ENCODE data around the gene FNDC3B.

GRCh38 chr3:172303941-172304558, 264.7 kb downstream of the FNDC3B start:
- TF ChIP-seq, protein P1, sequence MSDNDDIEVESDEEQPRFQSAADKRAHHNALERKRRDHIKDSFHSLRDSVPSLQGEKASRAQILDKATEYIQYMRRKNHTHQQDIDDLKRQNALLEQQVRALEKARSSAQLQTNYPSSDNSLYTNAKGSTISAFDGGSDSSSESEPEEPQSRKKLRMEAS (IDR thresholded peaks at IDR 0.05; ENCODE audit: low read depth, low read length), result no peak
- TF ChIP-seq, protein P2, sequence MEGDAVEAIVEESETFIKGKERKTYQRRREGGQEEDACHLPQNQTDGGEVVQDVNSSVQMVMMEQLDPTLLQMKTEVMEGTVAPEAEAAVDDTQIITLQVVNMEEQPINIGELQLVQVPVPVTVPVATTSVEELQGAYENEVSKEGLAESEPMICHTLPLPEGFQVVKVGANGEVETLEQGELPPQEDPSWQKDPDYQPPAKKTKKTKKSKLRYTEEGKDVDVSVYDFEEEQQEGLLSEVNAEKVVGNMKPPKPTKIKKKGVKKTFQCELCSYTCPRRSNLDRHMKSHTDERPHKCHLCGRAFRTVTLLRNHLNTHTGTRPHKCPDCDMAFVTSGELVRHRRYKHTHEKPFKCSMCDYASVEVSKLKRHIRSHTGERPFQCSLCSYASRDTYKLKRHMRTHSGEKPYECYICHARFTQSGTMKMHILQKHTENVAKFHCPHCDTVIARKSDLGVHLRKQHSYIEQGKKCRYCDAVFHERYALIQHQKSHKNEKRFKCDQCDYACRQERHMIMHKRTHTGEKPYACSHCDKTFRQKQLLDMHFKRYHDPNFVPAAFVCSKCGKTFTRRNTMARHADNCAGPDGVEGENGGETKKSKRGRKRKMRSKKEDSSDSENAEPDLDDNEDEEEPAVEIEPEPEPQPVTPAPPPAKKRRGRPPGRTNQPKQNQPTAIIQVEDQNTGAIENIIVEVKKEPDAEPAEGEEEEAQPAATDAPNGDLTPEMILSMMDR (IDR thresholded peaks at IDR 0.05; ENCODE audit: low read depth, low read length), result no peak
- TF ChIP-seq MYC (IDR thresholded peaks at IDR 0.05; ENCODE audit: low read depth, low read length), result no peak
- no peak for TF ChIP-seq POLR2A (IDR thresholded peaks at IDR 0.05; ENCODE audit: extremely low read depth, insufficient read length)
